HG02970 (cell line): ENCODE results near the gene USP49.

ENCODE experiments used
- ATAC-seq: cut with Tn5 transposase; IDR thresholded peaks from one replicate; pipeline ENCODE4 v1.9.1; 2021; ENCODE audit warnings: mild to moderate bottlenecking, moderate library complexity, moderate number of reproducible peaks; ENCODE audit not compliant: unreplicated experiment, low FRiP score

USP49 gene

DNA sequence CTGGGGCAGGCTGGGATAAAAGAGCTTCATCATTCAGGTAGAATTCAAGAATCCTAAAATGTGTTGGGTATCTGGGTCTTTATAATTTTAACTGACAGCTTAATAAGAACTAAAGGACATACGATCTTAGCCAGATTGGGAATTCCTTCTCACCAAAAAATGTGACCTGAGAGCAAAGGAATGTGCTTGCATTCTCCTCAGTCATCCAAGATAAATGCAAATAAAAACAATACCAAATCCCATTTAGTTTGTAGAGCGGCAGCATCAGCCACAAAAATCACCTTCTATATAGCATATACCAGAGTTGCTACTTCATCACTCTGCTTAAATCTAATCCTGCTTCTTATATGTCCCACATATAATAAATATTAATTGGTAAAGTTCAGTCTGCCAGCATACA lies 16.9 kb downstream of the USP49 start:
- no peak for ATAC-seq

DNA sequence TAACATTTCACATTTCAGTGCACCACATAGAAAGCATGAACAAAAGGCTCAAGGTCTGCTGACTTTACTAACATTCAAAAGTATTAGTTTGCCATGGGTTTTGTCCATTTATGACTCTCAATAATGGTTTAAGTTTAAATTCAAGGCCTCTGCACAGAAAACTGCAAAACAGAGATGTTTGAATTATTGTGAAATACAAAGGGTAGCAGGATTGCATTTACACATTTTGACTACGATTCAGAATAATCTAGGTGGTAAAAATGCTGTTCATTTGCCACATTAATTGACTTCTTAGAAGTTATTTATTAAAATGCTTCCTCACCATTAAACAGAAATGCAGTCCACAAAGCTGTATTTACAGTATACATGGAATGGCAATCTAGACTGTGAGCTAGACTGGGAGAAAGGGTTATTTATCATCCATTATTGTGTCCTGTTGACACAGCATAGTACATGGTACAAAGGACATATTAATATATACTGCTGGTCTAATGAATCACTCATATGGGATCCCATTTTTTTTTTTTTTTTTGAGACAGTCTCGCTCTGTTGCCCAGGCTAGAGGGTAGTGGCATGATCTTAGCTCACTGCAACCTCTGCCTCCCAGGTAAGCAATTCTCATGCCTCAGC lies 18.0 kb downstream of the USP49 start:
- ATAC-seq = no peak

DNA sequence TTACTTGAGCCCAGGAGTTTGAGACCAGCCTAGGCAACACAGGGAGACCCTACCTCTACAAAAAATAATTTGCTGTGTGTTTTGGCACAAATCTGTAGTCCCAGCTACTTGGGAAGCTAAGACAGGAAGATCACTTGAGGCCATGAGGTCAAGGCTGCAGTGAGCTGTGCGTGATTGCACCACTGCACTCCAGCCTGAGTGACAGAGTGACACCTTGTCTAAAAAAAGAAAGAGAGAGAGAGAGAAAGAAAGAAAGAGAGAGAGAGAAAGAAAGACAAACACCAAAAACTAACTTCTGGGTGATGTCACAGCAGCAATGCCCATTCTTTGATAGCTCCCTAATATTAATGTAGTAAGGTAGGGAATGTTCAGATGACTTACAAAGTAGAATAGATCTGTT lies 20.4 kb downstream of the USP49 start:
- no peak for ATAC-seq

DNA sequence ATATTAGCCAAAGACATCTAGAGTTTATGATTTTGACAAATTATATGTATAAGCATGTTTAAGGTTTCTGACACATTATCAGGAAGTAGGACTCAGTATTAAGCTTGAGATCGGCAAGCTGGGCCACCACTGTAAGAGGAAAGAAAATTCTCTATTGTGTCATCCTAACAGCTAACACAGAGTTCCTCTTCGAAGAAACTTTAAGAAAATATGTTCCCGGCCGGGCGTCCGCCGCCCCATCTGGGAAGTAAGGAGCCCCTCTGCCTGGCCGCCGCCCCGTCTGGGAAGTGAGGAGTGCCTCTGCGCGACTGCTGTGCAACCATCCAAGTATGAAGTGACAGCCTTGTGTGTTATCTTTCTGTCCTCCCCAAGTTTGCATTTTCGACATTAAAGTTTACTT lies 23.0 kb downstream of the USP49 start:
- ATAC-seq = no peak

DNA sequence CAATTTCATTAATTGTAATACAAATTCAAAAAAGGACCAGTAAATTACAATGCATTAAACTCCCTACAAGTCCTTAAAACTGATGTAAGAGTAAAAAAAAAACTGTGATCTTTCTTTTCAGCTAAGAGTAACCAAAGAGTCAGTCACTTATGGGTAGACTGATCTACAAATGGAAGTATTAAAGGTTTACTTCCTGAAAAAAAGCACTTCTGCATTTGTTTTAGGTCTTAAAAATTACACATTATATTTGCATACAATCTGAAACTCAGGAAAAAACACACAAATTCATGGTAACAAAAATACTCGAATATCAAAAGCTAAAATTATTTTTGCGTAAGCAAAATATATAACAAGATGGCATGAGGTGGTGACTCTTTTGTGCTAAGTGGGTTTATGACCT lies 23.5 kb downstream of the USP49 start:
- no peak for ATAC-seq

DNA sequence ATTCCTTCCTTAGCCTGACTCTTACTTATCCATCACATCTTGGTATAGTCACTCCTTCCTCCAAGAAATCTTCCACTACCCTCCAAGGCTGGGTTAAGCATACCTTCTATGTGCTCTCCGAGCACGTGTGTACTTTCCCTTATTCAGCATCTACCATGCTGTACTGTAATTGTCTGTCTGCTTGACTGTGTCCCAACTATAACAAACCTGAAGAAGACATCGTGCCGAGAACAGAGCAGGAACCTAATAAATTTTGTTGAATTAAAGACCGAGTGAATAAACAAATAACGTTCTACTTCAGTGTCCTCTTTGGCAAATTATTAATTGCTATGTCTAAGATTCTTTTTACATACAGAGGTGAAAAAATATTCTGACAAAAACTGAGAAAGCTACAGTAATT lies 35.8 kb downstream of the USP49 start:
- no peak for ATAC-seq

DNA sequence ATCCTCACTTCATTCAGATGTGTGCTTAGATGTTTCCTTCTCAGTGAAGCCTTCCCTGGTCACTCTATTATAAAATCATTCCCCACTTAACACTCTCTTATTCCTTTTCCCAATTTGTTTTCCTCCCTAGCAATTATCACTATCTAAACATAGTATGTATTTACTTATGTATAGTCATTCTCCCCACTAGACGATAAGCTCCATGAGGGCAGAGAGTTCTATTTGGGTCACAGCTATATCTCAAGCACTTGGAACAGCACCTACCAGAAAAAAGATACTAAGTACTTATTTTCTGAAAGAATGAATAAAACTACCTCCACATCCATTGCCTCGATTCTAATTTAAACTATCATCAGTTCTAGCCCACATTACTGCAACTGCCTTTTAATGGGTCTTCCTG lies 36.5 kb downstream of the USP49 start:
- no peak for ATAC-seq

DNA sequence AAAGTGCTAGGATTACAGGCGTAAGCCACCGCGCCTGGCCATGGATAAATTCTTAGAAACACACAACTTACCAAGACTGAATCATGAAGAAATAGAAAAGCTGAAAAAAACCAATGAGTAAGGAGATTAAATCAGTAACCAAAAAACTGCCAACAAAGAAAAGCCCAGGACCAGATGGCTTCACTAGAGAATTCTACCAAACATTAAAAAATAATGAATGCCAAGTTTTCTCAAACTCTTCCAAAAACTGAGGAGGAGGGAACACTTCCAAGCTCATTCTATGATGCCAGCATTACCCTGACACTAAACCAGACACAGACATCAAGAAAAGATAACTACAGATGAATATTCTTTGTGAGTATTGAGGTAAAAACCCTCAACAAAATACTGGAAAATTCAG lies 44.3 kb downstream of the USP49 start:
- no peak for ATAC-seq

DNA sequence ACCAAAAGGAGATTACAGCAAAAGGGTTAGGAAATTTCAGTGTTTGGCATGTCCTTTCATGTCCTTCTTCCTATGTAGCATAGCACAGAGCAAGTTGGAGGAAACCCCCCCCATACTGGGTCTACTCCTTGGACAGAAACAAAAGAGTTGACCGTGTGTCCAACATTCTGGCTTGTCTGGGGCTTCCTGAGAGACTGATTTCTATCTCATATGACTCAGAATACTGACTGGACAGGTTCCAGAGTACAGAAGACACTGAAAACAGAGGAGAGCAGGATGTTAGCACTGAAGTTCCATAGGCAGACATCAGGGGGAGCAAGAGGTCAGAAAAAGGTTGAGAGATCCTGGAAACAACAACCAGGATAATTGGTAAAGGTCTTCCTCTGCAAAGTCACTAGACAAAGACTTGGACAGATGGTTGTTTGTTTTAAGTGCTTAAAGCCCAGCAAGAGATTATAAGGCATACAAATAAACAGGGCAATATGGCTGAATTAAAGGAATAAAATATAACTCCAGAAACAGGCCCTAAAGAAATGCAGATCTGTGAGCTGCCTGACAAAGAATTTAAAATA lies 48.4 kb downstream of the USP49 start:
- ATAC-seq = no peak

DNA sequence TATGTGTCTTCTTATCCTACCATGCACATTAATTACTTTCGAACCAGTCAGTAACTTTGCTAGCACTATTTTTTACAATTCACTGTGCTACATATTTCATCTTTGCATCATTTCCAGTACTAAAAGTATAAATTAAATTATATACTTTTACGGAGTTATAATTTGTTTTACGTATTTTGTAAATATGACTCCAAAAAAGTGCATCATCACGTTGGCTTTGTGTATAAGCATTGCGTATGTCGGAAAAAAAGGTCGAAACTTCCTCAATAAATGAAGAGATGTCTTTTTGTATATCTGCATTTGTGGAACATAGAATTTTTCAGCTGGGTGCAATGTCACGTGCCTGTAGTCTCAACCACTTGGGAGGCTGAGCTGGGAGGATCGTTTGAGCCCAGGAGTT lies 52.0 kb downstream of the USP49 start:
- no peak for ATAC-seq

DNA sequence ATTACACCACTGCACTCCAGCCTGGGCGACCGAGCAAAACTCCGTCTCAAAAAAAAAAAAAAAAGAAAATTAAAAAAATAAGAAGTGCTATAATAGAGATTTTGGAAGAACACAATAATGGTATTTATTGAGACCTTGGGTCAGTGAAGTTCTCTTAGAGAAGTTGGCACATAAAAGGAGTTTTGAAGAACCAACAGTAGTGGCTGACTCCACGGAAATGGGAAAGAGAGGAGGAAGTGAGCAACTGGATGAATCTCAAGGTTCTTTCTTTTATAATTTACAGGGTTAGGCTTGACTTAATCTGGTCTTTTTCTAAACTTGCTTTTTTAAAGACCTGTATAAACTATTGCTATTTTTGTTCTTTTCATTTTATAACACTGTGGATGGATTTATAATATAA lies 54.8 kb downstream of the USP49 start:
- ATAC-seq = no peak

DNA sequence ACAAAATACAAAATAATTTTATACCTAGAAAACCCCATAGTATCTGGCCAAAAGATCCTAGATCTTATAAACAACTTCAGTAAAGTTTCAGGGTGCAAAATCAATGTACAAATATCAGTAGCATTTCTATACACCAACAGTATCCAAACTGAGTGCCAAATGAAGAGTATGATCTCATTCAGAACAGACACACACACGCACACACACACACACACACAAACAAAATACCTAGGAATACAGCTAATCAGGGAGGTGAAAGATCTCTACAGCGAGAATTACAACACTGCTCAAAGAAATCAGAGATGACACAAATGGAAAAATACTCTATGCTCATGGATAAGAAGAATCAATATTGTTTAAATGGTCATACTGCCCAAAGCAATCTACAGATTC lies 58.5 kb downstream of the USP49 start:
- ATAC-seq = no peak

DNA sequence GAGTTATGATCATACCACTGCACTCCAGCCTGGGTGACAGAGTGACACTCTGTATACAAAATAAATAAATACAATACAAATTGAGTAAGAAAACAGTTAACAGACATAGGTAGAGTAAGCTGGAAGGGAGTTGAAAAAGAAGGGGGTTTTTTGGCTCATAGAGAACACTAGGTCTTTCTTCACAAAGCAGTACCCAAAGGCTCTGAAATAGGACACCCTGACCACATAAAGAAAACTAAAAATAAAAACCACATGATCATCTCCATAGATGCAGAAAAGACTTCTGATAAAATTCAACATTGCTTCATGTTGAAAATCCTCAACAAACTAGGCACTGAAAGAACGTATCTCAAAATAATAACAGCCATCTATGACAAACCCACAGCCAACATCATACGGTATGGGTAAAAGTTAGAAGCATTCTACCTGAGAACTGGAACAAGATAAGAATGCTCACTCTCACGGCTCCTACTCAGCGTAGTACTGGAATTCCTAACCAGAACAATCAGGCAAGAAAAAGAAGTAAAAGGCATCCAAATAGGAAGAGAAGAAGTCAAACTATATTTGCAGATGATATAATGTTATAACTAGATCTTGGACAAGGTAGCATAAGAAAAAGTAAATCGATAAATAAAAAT lies 59.0 kb downstream of the USP49 start:
- ATAC-seq = no peak

DNA sequence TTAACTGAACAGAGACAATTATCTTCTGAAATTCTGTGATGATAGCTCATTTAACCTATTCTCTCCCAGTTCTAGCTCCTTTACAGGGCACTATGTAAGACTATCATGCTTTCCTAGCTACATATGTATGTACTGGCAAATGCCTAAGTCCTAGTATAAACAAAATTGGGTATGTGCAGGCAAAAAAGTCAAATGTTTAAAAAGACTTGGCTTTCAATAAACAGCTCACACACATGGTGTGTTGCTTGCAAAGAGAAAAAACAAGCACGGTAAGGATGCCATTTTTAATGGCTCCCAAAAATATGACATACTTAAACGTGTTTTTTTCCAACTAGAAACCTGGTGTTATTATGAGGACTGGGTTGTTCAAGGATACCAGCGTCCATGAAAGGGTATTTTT lies 62.9 kb downstream of the USP49 start:
- ATAC-seq = no peak

DNA sequence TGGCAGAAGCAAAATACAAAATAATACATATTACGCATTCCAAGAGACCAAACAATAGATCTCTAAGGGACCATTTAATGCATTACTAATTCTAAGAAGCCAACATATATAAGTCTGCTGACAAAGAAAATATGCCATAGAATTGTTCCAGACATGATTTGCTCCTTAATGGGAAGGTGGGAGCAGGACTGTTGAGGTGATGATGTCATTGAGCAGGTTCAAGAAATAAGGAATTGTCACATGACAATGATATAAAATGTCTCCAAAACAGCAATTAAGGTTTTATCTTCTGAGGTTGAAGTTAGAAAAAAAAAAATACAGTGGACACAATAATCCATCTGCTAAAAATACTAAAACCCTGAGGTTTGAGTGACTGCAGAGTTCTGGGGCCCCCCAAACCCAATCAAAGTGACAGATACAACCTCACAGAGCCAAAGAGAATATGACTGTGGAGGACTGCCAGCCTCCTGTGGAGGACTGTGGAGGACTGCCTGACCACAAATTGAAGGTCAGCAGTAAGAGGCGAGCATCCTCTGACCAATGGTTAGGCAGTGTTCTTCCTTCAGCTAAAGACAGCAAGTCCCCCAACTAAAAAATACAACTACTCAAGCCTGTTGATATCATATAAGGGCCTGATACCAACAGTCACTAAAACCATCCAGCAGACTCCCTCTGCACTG lies 68.7 kb downstream of the USP49 start:
- no peak for ATAC-seq

DNA sequence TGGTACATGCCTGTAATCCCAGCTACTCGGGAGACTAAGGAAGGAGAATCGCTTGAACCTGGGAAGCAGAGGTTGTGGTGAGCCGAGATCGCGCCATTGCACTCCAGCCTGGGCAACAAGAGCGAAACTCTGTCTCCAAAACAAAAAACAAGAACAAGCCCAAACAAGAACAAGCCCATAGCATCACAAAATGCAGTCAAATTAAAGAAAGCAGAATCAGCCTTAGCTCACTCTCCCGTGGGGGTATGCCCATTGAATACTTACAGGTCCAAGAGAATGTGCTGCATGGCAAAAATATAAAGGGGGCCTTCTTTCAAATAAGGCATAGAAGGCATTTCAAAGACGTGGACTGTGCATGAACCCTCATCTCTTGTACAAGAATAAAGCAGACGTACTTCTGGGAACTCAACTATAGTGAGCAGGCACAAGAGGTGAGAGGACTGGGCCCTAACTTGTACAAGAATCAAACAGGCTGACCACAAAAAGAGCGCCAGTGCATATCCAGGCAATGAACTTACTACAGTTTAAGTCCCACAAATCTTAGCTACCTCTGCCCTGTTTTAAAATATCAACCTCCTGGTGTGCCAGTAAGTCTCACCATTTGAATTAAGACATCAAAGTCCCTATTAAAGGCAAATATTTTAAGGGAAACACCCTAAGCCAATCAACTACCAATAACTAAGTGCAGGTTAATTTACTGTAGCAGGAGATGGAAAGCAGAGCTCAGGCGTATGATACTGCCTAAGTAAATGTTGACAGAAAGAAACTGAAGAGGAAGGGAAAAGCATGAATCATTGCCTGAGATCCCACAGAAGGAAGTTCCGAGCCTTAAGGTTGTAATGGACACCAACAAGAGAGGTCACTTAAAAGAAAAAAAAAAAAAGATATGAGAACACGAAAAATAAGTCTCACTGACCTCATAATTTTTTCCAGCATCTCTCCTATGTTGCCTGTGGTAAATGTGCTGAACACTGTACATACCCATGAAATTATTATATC lies 70.3 kb downstream of the USP49 start:
- ATAC-seq = no peak

DNA sequence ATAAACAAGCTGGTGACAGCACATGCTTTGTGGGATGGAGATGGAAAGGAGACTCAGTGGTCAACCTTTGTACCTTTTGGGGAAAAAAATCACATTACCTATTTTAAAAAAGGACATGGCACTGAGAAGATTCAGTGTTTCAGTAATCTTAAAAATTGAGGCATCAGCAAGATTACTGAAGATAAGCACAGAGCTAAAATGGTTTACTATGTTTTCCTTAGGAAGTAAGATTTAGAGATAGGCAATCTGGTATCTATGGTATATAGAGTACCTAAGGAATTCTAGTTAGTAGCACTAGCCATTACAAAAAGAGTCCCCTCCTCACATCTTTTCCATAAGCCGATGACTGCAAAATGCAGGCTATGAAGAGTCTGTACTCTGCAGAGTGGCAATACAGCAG lies 72.0 kb downstream of the USP49 start:
- no peak for ATAC-seq

DNA sequence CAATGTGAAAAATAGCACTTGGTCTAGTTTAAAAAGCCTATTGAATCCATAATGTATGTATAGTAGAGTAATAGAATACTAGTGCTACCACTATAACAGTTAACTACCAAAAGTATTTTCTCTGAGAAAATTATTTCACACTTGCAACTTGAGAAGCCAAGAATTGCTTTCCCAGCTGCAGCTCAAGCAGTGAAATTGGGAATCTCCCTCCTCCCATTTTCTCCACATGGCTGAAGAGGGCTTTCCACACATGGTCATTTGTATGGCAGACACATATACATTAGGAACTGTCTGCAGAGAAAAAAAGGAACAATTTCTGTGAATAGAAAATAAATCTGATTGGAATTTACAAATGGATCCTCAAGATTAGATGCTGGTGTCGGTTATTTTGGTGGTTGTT lies 73.2 kb downstream of the USP49 start:
- ATAC-seq = no peak

DNA sequence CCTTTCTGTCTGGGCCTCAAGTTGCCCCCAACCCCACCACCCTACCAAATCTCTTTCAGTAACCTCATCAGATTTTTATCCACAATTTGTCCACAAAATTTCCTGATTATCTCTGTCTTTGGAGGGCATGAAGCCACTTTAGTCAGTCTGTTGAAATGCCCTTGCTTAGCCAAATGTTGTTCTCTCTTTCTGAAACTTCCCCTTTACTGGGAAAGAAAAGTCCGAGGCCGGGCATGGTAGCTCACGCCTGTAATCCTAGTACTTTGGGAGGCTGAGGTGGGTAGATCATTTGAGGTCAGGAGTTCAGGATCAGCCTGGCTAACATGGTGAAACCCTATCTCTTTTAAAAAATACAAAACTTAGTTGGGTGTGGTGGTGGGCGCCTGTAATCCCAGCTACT lies 73.9 kb downstream of the USP49 start:
- ATAC-seq = no peak

DNA sequence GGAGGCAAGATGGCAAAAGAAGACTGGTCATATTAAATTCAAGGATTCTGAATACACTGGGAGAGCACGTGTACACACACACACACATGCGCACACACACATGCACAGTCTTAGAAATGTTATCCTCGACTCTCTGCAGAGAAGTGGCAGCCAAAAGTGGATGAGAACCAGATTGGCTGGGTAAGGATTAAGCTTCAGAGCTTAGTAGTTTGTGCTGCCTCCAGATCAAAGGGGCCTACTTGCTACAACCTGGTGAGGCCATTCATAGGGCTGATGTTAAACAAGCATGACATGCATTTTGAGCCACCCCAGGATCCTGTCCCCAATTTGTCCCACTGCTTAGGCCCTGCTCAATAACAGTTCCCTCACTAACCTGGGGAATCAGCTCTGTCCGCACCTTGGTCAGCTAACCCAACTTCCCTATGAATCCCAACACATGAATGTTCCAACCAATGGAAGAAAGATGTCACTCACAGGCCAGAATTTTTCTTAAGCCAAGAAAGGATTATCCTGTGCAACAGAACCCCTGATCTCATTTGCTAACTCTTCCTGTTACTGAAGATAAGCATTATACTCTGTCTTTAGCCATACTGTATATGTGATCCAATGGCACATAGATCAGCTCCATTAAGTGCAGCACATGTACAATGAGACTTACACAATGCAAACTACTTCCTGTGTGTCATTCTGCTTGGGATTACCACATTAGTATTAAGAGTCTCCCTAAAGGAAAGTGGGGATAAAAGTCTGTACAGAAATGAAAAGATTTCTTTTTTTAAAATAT lies 76.7 kb downstream of the USP49 start:
- ATAC-seq = no peak
